Prostate gland (tissue), 2 donors: ENCODE data around the gene NR2E3.

Experiments used
- POLR2A ChIP-seq: fragments of 450-650 bp; IDR thresholded peaks from one replicate; pipeline ENCODE4 v1.6.1; 2016; ENCODE audit warnings: antibody characterized with exemption, mild to moderate bottlenecking
- POLR2AphosphoS5 ChIP-seq: sonication (generic); formaldehyde crosslinking; IDR thresholded peaks from one replicate; pipeline ENCODE4 v1.6.1; 2017; ENCODE audit warnings: antibody characterized with exemption
- TF ChIP-seq, protein P1 (sequence below), 4 experiments: fragments of 200-600 bp in 2 of 4; fragments of 450-650 bp in 2 of 4; sonication (generic) in 2 of 4; IDR thresholded peaks; 1 replicate in 3 of 4; 2 replicates in 1 of 4; pipeline ENCODE4 v1.5.1; 2016 to 2019; ENCODE audit warnings: antibody characterized with exemption in 4 of 4, mild to moderate bottlenecking in 2 of 4, moderate library complexity in 2 of 4

DNA sequence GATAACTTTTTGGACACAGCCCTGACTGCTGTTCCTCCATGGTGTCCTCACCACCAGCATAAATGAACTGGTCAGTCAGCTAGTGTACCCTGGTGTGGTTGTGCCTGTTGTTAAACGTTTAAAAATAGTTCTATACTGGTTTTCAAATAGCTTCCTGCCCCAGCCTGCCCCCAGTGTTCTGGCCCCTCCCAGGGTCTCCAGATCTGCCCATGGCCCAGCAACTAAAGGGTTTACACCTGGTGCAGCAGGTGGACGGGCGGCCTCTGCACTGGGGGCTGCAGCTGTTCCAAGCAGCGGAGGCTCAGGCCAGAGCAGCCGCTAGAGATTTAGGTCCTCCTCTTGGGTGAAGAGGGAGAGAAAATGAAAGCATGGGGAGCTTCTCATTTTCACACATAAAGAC, 6.1 kb upstream of the NR2E3 start:
- TF ChIP-seq, protein P1, sequence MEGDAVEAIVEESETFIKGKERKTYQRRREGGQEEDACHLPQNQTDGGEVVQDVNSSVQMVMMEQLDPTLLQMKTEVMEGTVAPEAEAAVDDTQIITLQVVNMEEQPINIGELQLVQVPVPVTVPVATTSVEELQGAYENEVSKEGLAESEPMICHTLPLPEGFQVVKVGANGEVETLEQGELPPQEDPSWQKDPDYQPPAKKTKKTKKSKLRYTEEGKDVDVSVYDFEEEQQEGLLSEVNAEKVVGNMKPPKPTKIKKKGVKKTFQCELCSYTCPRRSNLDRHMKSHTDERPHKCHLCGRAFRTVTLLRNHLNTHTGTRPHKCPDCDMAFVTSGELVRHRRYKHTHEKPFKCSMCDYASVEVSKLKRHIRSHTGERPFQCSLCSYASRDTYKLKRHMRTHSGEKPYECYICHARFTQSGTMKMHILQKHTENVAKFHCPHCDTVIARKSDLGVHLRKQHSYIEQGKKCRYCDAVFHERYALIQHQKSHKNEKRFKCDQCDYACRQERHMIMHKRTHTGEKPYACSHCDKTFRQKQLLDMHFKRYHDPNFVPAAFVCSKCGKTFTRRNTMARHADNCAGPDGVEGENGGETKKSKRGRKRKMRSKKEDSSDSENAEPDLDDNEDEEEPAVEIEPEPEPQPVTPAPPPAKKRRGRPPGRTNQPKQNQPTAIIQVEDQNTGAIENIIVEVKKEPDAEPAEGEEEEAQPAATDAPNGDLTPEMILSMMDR (IDR thresholded peaks at IDR 0.05) = no peak
- TF ChIP-seq POLR2A (no peak), POLR2AphosphoS5 (no peak)
